ENCODE results near the gene EDA.

The EDA gene

DNA sequence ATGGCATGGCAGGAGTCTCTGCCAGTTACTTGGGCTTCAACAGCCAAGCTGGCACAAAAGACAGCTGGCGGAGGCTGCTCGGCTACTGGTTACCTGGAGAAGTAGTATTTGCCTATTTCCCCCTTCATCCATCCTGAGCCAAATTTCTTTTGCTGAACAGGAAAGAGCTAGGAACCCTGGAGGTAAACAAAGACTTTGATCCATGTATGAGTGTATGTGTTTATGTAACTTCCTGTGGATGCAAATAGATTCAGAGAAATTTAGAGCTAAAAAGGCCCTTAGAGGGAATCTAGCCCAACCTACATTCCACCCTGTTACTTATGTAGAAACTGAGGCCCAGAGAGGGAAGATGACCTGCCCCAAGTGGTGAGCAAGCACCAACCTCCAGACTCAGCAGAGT is 422.6 kb downstream of the EDA start:
- no peak for TF ChIP-seq TAF1 (IDR thresholded peaks at IDR 0.05; ENCODE audit: borderline replicate concordance, insufficient read depth, low read length)
- TF ChIP-seq POLR2AphosphoS5 (IDR thresholded peaks at IDR 0.05; ENCODE audit: low read depth, low read length) = no peak
- TF ChIP-seq, protein P1, sequence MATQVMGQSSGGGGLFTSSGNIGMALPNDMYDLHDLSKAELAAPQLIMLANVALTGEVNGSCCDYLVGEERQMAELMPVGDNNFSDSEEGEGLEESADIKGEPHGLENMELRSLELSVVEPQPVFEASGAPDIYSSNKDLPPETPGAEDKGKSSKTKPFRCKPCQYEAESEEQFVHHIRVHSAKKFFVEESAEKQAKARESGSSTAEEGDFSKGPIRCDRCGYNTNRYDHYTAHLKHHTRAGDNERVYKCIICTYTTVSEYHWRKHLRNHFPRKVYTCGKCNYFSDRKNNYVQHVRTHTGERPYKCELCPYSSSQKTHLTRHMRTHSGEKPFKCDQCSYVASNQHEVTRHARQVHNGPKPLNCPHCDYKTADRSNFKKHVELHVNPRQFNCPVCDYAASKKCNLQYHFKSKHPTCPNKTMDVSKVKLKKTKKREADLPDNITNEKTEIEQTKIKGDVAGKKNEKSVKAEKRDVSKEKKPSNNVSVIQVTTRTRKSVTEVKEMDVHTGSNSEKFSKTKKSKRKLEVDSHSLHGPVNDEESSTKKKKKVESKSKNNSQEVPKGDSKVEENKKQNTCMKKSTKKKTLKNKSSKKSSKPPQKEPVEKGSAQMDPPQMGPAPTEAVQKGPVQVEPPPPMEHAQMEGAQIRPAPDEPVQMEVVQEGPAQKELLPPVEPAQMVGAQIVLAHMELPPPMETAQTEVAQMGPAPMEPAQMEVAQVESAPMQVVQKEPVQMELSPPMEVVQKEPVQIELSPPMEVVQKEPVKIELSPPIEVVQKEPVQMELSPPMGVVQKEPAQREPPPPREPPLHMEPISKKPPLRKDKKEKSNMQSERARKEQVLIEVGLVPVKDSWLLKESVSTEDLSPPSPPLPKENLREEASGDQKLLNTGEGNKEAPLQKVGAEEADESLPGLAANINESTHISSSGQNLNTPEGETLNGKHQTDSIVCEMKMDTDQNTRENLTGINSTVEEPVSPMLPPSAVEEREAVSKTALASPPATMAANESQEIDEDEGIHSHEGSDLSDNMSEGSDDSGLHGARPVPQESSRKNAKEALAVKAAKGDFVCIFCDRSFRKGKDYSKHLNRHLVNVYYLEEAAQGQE (IDR thresholded peaks at IDR 0.05; ENCODE audit: insufficient read depth in 1 of 2, low read depth in 2 of 2, low read length in 2 of 2) = no peak
- TF ChIP-seq FOXP2 (optimal IDR thresholded peaks at IDR 0.05; ENCODE audit: borderline replicate concordance, extremely low read depth, extremely low read length, insufficient read depth) = no peak
- TF ChIP-seq SIN3A (IDR thresholded peaks at IDR 0.05; ENCODE audit: borderline replicate concordance, insufficient read depth, low read length) = no peak

DNA sequence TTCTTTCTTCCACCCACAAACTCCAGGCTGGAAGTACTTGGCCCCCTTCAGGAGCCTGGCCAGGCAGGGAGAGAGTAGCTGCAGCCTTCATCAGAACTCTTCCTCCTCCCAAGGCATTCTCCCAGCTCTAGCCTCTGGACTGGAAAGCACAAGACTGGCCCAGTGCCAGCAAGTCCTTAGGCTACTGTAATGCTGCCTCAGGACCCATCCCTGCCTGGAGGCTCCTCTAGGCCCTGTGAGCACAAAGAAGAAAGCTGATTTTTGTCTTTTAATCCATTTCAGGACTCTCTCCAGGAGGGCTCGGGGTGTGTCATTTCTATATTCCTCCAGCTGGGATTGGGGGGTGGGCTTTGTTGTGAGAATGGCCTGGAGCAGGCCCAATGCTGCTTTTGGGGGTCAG is 423.0 kb downstream of the EDA start:
- no peak for TF ChIP-seq SIN3A (IDR thresholded peaks at IDR 0.05; ENCODE audit: borderline replicate concordance, insufficient read depth, low read length)
- TF ChIP-seq, protein P1 (IDR thresholded peaks at IDR 0.05; ENCODE audit: insufficient read depth in 1 of 2, low read depth in 2 of 2, low read length in 2 of 2) = no peak
- TF ChIP-seq POLR2AphosphoS5 (IDR thresholded peaks at IDR 0.05; ENCODE audit: low read depth, low read length) = no peak

- TF ChIP-seq SIN3A (IDR thresholded peaks at IDR 0.05; ENCODE audit: borderline replicate concordance, insufficient read depth, low read length) = no peak
- no peak for TF ChIP-seq FOXP2 (optimal IDR thresholded peaks at IDR 0.05; ENCODE audit: borderline replicate concordance, extremely low read depth, extremely low read length, insufficient read depth)
- TF ChIP-seq, protein P1 (IDR thresholded peaks at IDR 0.05; ENCODE audit: insufficient read depth in 1 of 2, low read depth in 2 of 2, low read length in 2 of 2) = no peak
- TF ChIP-seq POLR2AphosphoS5 (IDR thresholded peaks at IDR 0.05; ENCODE audit: low read depth, low read length) = no peak
- TF ChIP-seq TAF1 (IDR thresholded peaks at IDR 0.05; ENCODE audit: borderline replicate concordance, insufficient read depth, low read length) = no peak
Observed at GRCh38 chrX:70039758-70040157, 423.8 kb downstream of the EDA start.

DNA sequence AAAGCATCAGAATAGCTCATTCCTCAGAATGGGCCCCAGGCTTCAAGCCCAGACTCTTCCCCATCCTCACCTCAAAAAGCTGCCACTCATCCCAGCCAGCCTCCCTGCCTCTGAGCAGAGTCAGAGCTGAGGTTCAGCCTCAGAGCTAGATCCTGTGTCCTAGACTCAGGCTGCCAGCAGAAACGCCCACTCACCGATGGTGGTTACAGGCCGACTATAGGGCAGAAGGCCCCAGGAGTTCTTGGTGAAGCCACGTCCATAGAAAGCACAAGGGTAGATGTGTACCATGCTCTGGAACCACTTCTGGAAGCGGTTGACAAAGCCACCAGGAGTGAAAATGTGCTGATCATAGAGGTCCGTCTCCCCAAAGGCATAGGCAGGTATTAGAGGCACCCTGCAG is 426.1 kb downstream of the EDA start:
- TF ChIP-seq POLR2AphosphoS5 (IDR thresholded peaks at IDR 0.05; ENCODE audit: low read depth, low read length) (no peak), TAF1 (IDR thresholded peaks at IDR 0.05; ENCODE audit: borderline replicate concordance, insufficient read depth, low read length) (no peak), FOXP2 (optimal IDR thresholded peaks at IDR 0.05; ENCODE audit: borderline replicate concordance, extremely low read depth, extremely low read length, insufficient read depth) (no peak), SIN3A (IDR thresholded peaks at IDR 0.05; ENCODE audit: borderline replicate concordance, insufficient read depth, low read length) (no peak)
- TF ChIP-seq, protein P1 (IDR thresholded peaks at IDR 0.05; ENCODE audit: insufficient read depth in 1 of 2, low read depth in 2 of 2, low read length in 2 of 2) = no peak
